H1 (cell line): ENCODE results near the gene ITGA3. TPM values are rescaled to one million over a fixed set of nuclear protein-coding genes. Genes with fewer than 3 reads are reported as not detected.

Source experiments
- CTCF ChIA-PET: fragments of 300-600 bp; sonication (Branson Sonifier 250); formaldehyde crosslinking; loops from one replicate; lab custom pipeline; 2021; ENCODE audit not compliant: partially characterized antibody; lab: Charles Lee
- POLR2A ChIA-PET: fragments of 300-600 bp; sonication (Branson Sonifier 250); formaldehyde crosslinking; loops from one replicate; lab custom pipeline; 2021; ENCODE audit warnings: inconsistent platforms; ENCODE audit not compliant: partially characterized antibody; lab: Charles Lee
- DNase-seq, 2 experiments: peaks; one replicate each; pipeline versions ENCODE4 v3.0.0 to v3.0.0-alpha.2; 2010 to 2022; ENCODE audit warnings: low spot score in 2 of 2, low read depth in 1 of 2, mixed read lengths in 1 of 2
- FAIRE-seq: peaks from 2 replicates; lab custom pipeline; 2011; peaks lifted over from hg19 to GRCh38; lab: Jason Lieb, UNC
- H2AFZ ChIP-seq: 2 replicates; pipeline ENCODE4 v1.8.1; 2012; ENCODE audit warnings: low read length, inconsistent platforms
- H2AK5ac ChIP-seq: 2 replicates; pipeline ENCODE4 v1.6.1; 2013; ENCODE audit warnings: low read depth, low read length
- H2BK120ac ChIP-seq: replicated peaks from 2 replicates; pipeline ENCODE3; 2013; ENCODE audit warnings: low read depth, low read length, inconsistent platforms
- H2BK12ac ChIP-seq: 2 replicates; pipeline ENCODE4 v1.6.1; 2013; ENCODE audit warnings: low read depth, low read length
- H2BK15ac ChIP-seq: 2 replicates; pipeline ENCODE4 v1.6.1; 2013; ENCODE audit warnings: low read length
- H2BK20ac ChIP-seq: 2 replicates; pipeline ENCODE4 v1.6.1; 2013; ENCODE audit warnings: low read length
- H2BK5ac ChIP-seq: 2 replicates; pipeline ENCODE4 v1.6.1; 2013; ENCODE audit warnings: low read depth, low read length
- H3K14ac ChIP-seq: 2 replicates; pipeline ENCODE4 v1.6.1; 2013; ENCODE audit warnings: inconsistent platforms; ENCODE audit not compliant: insufficient read length
- H3K18ac ChIP-seq: 2 replicates; pipeline ENCODE4 v1.6.1; 2013; ENCODE audit warnings: low read length; ENCODE audit errors: extremely low read depth
- H3K23ac ChIP-seq: 2 replicates; pipeline ENCODE4 v1.6.1; 2013; ENCODE audit warnings: inconsistent platforms; ENCODE audit not compliant: insufficient read length
- H3K23me2 ChIP-seq: 2 replicates; pipeline ENCODE4 v1.6.1; 2013; ENCODE audit warnings: low read depth, low read length
- H3K27ac ChIP-seq: 2 replicates; pipeline ENCODE4 v1.6.1; 2011; ENCODE audit warnings: low read depth, low read length, inconsistent platforms
- H3K27me3 ChIP-seq, 4 experiments: replicated peaks in 1 of 4; 1 replicate in 1 of 4; 2 replicates in 3 of 4; pipeline versions ENCODE4 v1.6.1 to v1.8.1; 2011 to 2013; ENCODE audit warnings: low read length in 3 of 4, mild to moderate bottlenecking in 3 of 4, inconsistent platforms in 2 of 4, mixed read lengths in 2 of 4, moderate library complexity in 1 of 4; ENCODE audit not compliant: control insufficient read depth in 3 of 4, insufficient read depth in 3 of 4; ENCODE audit errors: extremely low read depth in 1 of 4
- H3K36me3 ChIP-seq, 4 experiments: 2 replicates each; pipeline versions ENCODE4 v1.6.1 to v1.8.1; 2011 to 2013; ENCODE audit warnings: mild to moderate bottlenecking in 4 of 4, low read length in 3 of 4, moderate library complexity in 2 of 4, control low read depth in 1 of 4, inconsistent platforms in 1 of 4; ENCODE audit not compliant: insufficient read depth in 4 of 4, control insufficient read depth in 2 of 4
- H3K4ac ChIP-seq: replicated peaks from 2 replicates; pipeline ENCODE3; 2013; ENCODE audit warnings: low read length, low read depth, mixed read lengths, inconsistent platforms; ENCODE audit not compliant: insufficient read length
- H3K4me1 ChIP-seq, 4 experiments: replicated peaks in 1 of 4; 1 replicate in 1 of 4; 2 replicates in 3 of 4; pipeline versions ENCODE4 v1.6.1 to v1.8.1; 2011 to 2013; ENCODE audit warnings: low read length in 3 of 4, inconsistent platforms in 2 of 4, mixed read lengths in 1 of 4; ENCODE audit not compliant: insufficient read depth in 4 of 4, control insufficient read depth in 3 of 4
- H3K4me2 ChIP-seq, 2 experiments: 2 replicates each; pipeline versions ENCODE4 v1.6.1 to v1.8.1; 2011 to 2013; ENCODE audit warnings: low read depth in 2 of 2, low read length in 2 of 2, control low read depth in 1 of 2, inconsistent platforms in 1 of 2, mild to moderate bottlenecking in 1 of 2; ENCODE audit not compliant: insufficient read depth in 1 of 2
- H3K4me3 ChIP-seq, 4 experiments: fragments of 200-600, 300-600 bp in 1 of 4; sonication (generic), shearing (Covaris generic), sonication (Bioruptor Twin) in 1 of 4; 2 replicates each; pipeline versions ENCODE4 v1.5.1 to v1.8.1; 2011 to 2016; ENCODE audit warnings: low read length in 4 of 4, low read depth in 3 of 4, control low read depth in 2 of 4, inconsistent platforms in 2 of 4, mild to moderate bottlenecking in 2 of 4, mixed read lengths in 1 of 4, moderate library complexity in 1 of 4; ENCODE audit not compliant: insufficient read depth in 2 of 4; ENCODE audit errors: extremely low read depth in 1 of 4
- H3K56ac ChIP-seq: replicated peaks from 2 replicates; pipeline ENCODE3; 2013; ENCODE audit warnings: low read depth, mild to moderate bottlenecking, mixed read lengths, low read length, inconsistent platforms; ENCODE audit not compliant: insufficient read length
- H3K79me1 ChIP-seq: 2 replicates; pipeline ENCODE4 v1.6.1; 2013; ENCODE audit warnings: low read depth, low read length, control low read depth
- H3K79me2 ChIP-seq, 2 experiments: 2 replicates each; pipeline versions ENCODE4 v1.6.1 to v1.8.1; 2012 to 2013; ENCODE audit warnings: low read length in 2 of 2, mild to moderate bottlenecking in 2 of 2, inconsistent platforms in 1 of 2; ENCODE audit not compliant: insufficient read depth in 2 of 2, control insufficient read depth in 1 of 2
- H3K9ac ChIP-seq, 4 experiments: replicated peaks in 1 of 4; 1 replicate in 1 of 4; 2 replicates in 3 of 4; pipeline versions ENCODE4 v1.6.1 to v1.8.1; 2011 to 2013; ENCODE audit warnings: low read depth in 3 of 4, low read length in 3 of 4, control low read depth in 2 of 4, mild to moderate bottlenecking in 2 of 4, moderate library complexity in 2 of 4, inconsistent platforms in 1 of 4; ENCODE audit errors: extremely low read depth in 1 of 4
- H3K9me3 ChIP-seq, 2 experiments: 2 replicates each; pipeline versions ENCODE4 v1.6.1 to v1.8.1; 2012 to 2013; ENCODE audit warnings: mild to moderate bottlenecking in 2 of 2, moderate library complexity in 2 of 2, control low read depth in 1 of 2, inconsistent platforms in 1 of 2, low read depth in 1 of 2, low read length in 1 of 2, mixed read lengths in 1 of 2; ENCODE audit not compliant: insufficient read depth in 2 of 2
- H4K20me1 ChIP-seq, 2 experiments: replicated peaks in 1 of 2; 2 replicates each; pipeline versions ENCODE3 to v1.8.1; 2011 to 2013; ENCODE audit warnings: inconsistent platforms in 2 of 2, low read length in 2 of 2, mild to moderate bottlenecking in 1 of 2; ENCODE audit not compliant: insufficient read depth in 2 of 2, control insufficient read depth in 1 of 2
- H4K5ac ChIP-seq: 2 replicates; pipeline ENCODE4 v1.6.1; 2013; ENCODE audit warnings: low read length, low read depth, mixed read lengths, inconsistent platforms; ENCODE audit not compliant: insufficient read length
- H4K8ac ChIP-seq: 2 replicates; pipeline ENCODE4 v1.8.0; 2013; ENCODE audit warnings: mild to moderate bottlenecking, moderate library complexity, low read length, inconsistent platforms; ENCODE audit not compliant: insufficient read depth; ENCODE audit errors: extremely low read depth
- H4K91ac ChIP-seq: replicated peaks from 2 replicates; pipeline ENCODE3; 2013; ENCODE audit warnings: low read length, mixed read lengths, inconsistent platforms; ENCODE audit not compliant: insufficient read length
- CTBP2 ChIP-seq: IDR thresholded peaks from 2 replicates; pipeline ENCODE4 v1.7.0; 2011; ENCODE audit warnings: borderline replicate concordance, mild to moderate bottlenecking, moderate library complexity, mixed read lengths, low read length; ENCODE audit not compliant: insufficient read depth, insufficient read length
- KDM4A ChIP-seq: IDR thresholded peaks from one replicate; pipeline ENCODE4 v1.7.1; 2012; ENCODE audit warnings: low read depth, mild to moderate bottlenecking, moderate library complexity, low read length, inconsistent platforms; ENCODE audit not compliant: severe bottlenecking
- PHF8 ChIP-seq: fragments of 200-600 bp; sonication (generic); conservative IDR thresholded peaks from 2 replicates; pipeline ENCODE4 v1.7.1; 2012; ENCODE audit warnings: low read depth, mild to moderate bottlenecking, inconsistent platforms, low read length, moderate library complexity
- POLR2A ChIP-seq, 2 experiments: IDR thresholded peaks; 1 replicate in 1 of 2; 2 replicates in 1 of 2; pipeline ENCODE4 v1.6.1; 2011; ENCODE audit warnings: low read depth in 2 of 2, low read length in 2 of 2, mild to moderate bottlenecking in 2 of 2; ENCODE audit errors: control extremely low read depth in 1 of 2
- POLR2AphosphoS5 ChIP-seq: IDR thresholded peaks from 2 replicates; pipeline ENCODE4 v1.6.1; 2011; ENCODE audit warnings: low read depth, low read length
- RAD21 ChIP-seq, 2 experiments: IDR thresholded peaks in 1 of 2; conservative IDR thresholded peaks in 1 of 2; 2 replicates each; pipeline ENCODE4 v1.6.1; 2011; ENCODE audit warnings: low read depth in 2 of 2, low read length in 2 of 2, improper control_type of control experiment in 1 of 2, inconsistent platforms in 1 of 2, mild to moderate bottlenecking in 1 of 2, moderate library complexity in 1 of 2
- SIX5 ChIP-seq: IDR thresholded peaks from 2 replicates; pipeline ENCODE4 v1.6.1; 2011; ENCODE audit warnings: mild to moderate bottlenecking, low read depth, low read length
- TAF7 ChIP-seq: optimal IDR thresholded peaks from 2 replicates; pipeline ENCODE3; 2011; ENCODE audit warnings: low read depth, mild to moderate bottlenecking, inconsistent platforms, low read length, moderate library complexity, borderline replicate concordance
- WGBS, 2 experiments: shearing (Covaris generic) in 1 of 2; methylation state at CpG; one replicate each; pipeline versions ENCODE4 v1.1.6 to v1.1.7; 2013 to 2015; ENCODE audit warnings: low lambda C conversion rate in 2 of 2, mixed read lengths in 2 of 2, inconsistent platforms in 1 of 2, low coverage in 1 of 2, missing lambda C conversion rate in 1 of 2; ENCODE audit not compliant: insufficient replicate concordance in 2 of 2, insufficient coverage in 1 of 2, insufficient read length in 1 of 2; ENCODE audit errors: extremely low coverage in 1 of 2, missing lambda C conversion rate in 1 of 2; 5-methylcytosine and 5-hydroxymethylcytosine counted together
- polyA plus RNA-seq, 7 experiments: library from polyadenylated mRNA; depleted of rRNA in 3 of 7; stranded (reverse) in 5 of 7; unstranded in 2 of 7; fragments of >200 nt in 5 of 7; fragments of 200-250 nt in 2 of 7; gene quantifications; 1 replicate in 5 of 7; 2 replicates in 1 of 7; 4 replicates in 1 of 7; pipeline versions ENCODE4 v1.2.1 to v1.2.3, GENCODE V29; 2011 to 2013; ENCODE audit warnings: missing spikeins in 2 of 7, mixed read lengths in 2 of 7
- total RNA-seq: library from RNA; stranded (reverse); fragmentation: NEBNext Ultra II Directional; extraction: Animal tissue kit (Norgen Biotek cat#: 25700); gene quantifications from 2 replicates; pipeline ENCODE4 v1.2.1, GENCODE V29; 2021

Gene ITGA3
- total and polyA plus RNA-seq, 2 of the 8 experiments (the other 6 are each of a cell fraction or from before 2014, with no cell fraction given): 24.0 to 24.2 TPM

- Histone ChIP-seq H3K9me3 (no peaks in the 10 kb centered on the region), H3K36me3 (no peaks in the 10 kb centered on the region), H2BK120ac (no peak overlapping the region), H4K20me1 (no peaks in the 10 kb centered on the region), H3K27ac (no peak overlapping the region), H3K4me2 (peak overlapping the region; percentile 54 to 72), H2AFZ (no peak overlapping the region), H2BK15ac (no peak overlapping the region; the same call in 1 of the 2 replicates), H3K4me1 (peaks cover 6 to 11% (median 8%) of the 10 kb centered on the region in 4 experiments), H3K23me2 (peaks cover 2% of the 10 kb centered on the region; the same call in 1 of the 2 replicates), H2BK20ac (no peak overlapping the region), H3K4me3 (peak overlapping the region; percentile 0 to 52 (median 19); a peak in 7 of 8 replicates), H4K91ac (peak overlapping the region; percentile 35), H3K4ac (peak overlapping the region; percentile 40), H4K5ac (peak overlapping the region; percentile 7), H3K18ac (peak overlapping the region; percentile 83; the same call in 1 of the 2 replicates), H3K27me3 (peaks cover 0 to 18% (median 12%) of the 10 kb centered on the region in 4 experiments; a peak in 5 of 7 replicates), H4K8ac (peak overlapping the region; percentile 22; the same call in 1 of the 2 replicates), H3K14ac (no peak overlapping the region), H3K9ac (peak overlapping the region in 1 of 4 experiments; percentile 50; a peak in 2 of 7 replicates), H3K79me1 (no peaks in the 10 kb centered on the region), H2BK5ac (no peak overlapping the region; the same call in 1 of the 2 replicates), H3K79me2 (no peaks in the 10 kb centered on the region), H3K56ac (no peak overlapping the region), H3K23ac (no peak overlapping the region), H2AK5ac (no peak overlapping the region), H2BK12ac (peak overlapping the region; percentile 55; the same call in 1 of the 2 replicates)
- WGBS, 2 experiments: 5% methylated on average over 54 of the region's 64 CpGs; no CpG with 5 or more reads in 1 of the 2 experiments
- CTCF ChIA-PET: interaction anchor here (0.9 to 23.0 kb wide), 16 partner anchors 10 to 179 kb away, joined by 3 to 412 read pairs (median 4); partner anchors contain the start of genes PDK2 and PPP1R9B
- FAIRE-seq (no peak), DNase-seq (peak in 1 of 2 experiments; percentile 83)
- POLR2A ChIA-PET: interaction anchor here (0.9 to 2.3 kb wide), 5 partner anchors 11 to 89 kb away, joined by 3 to 11 read pairs (median 4); partner anchors contain the start of gene SAMD14
- TF ChIP-seq POLR2A (IDR thresholded peaks at IDR 0.05; ENCODE audit: control extremely low read depth in 1 of 2, low read depth in 2 of 2, low read length in 2 of 2) (peak in 1 of 2 experiments; percentile 38; a peak in 1 of 3 replicates), RAD21 (IDR thresholded peaks at IDR 0.05 in 1 of 2, conservative IDR thresholded peaks at IDR 0.05 in 1 of 2; ENCODE audit: low read depth in 2 of 2, low read length in 2 of 2) (peak; percentile 28 to 62), PHF8 (peak; percentile 45; the same call in 1 of the 2 replicates), KDM4A (peak; percentile 65), POLR2AphosphoS5 (peak; percentile 30; the same call in 1 of the 2 replicates), SIX5 (no peak), CTBP2 (peak; percentile 66), TAF7 (peak; percentile 56)
Observed at GRCh38 chr17:50117202-50118051, 61.5 kb downstream of the ITGA3 start.
